HG03342 (cell line): ENCODE results near the gene ZMPSTE24.
"Not testable (repeated sequence)": the region's sequence is repeated elsewhere in the genome, so short reads cannot be mapped to it uniquely, and the experiment has no call there.

ENCODE experiments used
- ATAC-seq: cut with Tn5 transposase; IDR thresholded peaks from one replicate; pipeline ENCODE4 v1.9.1; 2021; ENCODE audit warnings: mild to moderate bottlenecking, moderate library complexity; ENCODE audit not compliant: unreplicated experiment

Gene ZMPSTE24

DNA sequence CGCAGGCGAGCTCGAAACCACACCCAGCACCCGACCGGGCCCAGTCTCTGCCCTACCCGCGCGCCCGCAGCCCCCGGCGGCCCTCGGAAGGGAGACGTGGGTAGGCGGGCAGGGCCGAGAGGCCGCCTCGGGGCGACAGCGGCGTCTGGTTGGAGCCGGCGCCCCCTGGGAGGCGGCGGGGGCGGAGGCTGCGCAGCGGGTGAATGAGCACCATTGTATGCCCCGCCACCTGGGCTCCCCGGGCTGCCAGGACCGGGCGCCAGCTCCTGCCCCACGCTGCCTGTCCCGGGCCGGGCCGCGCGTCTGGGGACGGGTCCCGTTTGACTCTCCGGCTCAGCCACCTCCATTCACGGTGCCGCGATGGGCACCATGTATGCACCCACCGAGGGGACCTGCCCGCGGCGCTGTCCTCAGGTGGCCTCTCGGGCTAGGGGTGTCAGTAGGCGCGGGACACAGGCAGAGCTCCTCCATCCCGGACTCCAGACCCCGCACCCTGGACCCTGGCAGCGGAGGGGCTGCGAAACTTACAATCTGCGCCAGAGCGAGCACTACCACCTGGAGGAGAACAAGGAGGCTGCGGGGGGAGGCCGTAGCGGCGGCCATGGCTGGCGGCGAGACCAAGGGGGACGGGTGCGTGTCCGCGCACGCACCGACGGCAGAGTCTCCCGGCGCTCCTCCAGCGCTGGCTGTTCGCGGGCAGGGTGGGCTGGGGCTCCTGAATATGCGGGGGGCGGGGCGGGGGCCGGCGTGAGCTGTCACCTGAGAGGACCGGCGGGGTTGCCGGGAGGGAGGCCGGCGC lies 58.8 kb downstream of the ZMPSTE24 start, which contains the start of gene COL9A2:
TSS of gene COL9A2 (minus strand) at position 692 of the 799 bp plus-strand sequence. CDS start at position 603, 89 bp downstream.
- ATAC-seq = no peak

DNA sequence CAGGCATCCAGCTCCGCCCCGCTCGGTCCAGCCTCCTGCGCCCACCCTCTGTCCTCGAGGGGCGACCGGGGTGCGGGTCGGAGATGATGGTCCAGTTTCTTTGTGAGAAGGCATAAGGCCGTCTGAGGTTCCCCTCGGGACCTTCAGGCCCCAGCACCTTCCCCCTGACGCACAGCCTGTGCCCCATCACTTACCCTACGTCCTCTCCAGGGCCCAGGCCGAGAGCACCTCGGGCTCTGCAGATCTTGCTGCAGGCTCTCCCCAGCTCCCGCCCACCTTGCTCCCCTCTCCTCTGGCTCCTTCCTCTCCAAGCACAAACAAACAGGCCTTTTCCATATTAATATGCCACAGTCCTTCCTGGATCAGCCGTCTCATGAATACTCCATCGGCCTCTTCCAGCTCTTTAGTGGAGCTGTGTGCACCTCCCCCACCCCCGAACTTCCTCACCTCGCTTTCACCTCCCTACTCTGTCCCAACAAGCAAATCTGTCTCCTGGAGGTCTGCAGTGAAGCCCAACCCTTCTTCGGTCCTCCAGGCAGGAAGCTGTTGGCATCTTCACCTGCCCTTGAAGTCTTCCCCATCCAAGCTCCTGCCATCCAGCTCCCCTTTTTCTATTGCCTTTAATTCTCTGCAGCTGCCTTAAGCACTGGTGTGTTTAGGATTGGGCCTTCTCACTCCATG lies 59.5 kb downstream of the ZMPSTE24 start:
- ATAC-seq = no peak

DNA sequence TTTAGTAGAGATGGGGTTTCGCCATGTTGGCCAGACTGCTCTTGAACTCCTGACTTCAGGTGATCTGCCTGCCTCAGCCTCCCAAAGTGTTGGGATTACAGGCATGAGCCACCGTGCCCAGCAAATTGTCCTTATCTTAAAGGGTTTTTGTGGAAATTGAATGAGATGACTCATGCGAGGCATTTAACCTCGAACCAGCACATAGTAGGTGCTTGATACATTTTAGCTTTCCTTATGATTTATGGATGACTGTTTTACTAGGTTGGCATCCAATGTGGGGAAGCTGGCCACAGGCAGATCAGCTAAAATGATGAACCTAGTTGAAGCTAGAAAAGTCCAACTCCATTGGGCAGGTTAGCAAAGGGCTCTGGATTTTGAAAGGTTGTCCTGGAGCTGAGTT lies 60.4 kb downstream of the ZMPSTE24 start:
- no peak for ATAC-seq

DNA sequence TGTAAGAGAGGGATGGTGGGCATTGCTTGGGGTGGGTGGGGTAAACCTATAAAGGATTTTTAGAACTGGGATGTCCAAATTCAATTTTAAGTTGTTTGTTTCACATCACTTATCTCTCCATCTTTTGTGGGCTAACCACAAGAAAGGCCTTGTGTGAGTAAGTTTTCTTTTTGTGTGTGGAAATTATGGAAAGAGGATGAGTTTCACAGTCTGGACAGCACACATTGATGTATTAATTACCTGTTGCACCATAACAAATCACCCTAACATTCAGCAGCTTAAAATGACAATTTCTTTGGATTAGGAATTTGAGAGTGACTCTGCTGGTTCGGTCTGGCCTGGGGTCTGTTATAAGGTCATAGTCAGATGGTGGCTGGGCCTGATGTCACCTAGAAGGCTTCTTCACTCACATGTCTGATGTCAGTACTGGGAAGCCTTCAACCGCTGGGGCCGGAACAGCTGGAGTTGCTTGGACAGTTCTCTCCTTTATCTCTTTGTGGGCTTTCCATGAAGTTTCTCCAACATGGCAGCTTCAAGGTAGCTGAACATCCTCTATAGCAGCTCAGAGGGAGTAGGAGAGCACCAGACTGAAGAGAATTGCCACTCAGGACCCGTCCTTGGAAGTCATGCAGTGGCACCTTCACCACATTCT lies 61.1 kb downstream of the ZMPSTE24 start:
- ATAC-seq = no peak

DNA sequence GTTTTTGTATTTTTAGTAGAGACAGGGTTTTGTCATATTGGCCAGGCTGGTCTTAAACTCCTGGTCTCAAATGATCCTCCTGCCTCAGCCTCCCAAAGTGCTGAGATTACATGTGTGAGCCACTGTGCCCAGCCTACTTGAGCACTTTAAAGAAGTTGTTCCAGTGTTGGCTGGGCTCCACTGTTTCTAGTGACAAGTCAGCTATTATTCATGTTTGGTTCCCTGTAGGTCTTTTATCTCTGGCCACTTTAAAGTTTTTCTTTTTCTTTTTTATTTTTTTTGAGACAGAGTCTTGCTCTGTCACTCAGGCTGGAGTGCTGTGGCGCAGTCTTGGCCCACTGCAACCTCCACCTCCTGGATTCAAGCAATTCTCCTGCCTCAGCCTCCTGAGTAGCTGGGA lies 73.4 kb downstream of the ZMPSTE24 start:
- ATAC-seq = not testable (repeated sequence)

DNA sequence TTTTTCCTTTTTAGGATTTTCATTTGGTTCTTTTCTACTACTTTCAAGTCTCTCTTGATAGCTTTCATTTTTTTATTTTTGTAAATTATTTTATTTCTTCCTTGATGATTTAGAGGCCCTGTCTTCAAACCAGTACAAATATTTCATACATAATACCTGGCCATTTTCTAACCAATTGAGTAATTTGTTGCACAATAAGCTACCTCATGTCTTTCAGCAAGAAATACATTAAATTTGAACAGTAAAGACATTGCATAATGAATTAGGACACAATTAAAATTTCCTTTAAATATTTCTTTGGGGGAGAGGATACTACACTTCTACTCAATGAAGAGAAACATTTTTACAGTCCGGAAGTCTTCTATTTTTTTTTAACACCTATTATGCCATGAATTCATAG lies 74.7 kb downstream of the ZMPSTE24 start:
- ATAC-seq = no peak

DNA sequence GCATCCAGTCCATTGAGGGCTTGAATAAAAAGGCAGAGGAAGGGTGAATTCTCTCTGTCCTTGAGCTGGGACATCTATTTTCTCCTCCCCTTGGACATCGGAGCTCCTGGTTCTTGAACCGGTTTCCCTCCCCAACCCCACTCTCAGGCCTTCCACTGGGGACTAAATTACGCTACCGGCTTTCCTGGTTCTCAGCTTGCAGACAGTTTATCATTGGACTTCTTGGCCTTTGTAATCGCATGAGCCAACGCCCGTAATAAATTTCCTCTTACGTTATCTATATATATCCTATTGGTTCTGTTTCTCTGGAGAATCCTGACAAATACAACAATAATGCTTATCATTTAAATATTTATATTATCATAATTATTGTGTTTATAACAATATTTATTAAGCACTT lies 79.4 kb downstream of the ZMPSTE24 start:
- no peak for ATAC-seq

DNA sequence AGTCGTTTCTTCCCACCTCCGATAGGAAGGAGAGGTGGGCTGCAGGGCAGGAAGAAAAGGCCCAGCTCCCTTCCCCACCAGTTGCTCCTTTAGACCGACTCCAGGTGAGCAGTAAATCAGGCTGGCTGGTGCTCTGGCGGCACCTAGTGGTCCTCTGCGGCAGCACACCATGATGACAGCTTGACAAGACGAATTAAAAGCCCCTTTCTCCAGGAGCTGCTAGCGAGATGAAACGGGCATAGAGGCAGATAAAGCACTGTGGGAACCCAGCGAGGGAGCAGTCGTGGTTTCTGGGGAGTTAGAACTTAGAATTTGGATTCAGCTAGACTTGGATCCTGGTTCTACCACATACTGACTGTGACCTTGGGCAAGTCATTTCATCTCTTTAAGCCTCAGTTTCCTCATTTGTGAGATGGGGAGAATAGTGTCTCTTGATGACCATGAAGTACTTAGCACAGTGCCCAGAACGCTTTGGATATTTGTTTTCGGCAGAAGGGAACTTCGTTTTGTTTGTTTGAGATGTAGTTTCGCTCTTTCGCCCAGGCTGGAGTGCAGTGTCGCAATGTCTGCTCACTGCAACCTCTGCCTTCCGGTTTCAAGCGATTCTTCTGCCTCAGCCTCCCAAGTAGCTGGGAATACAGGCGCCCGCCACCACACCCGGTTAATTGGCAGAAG lies 80.8 kb downstream of the ZMPSTE24 start:
- ATAC-seq = no peak

DNA sequence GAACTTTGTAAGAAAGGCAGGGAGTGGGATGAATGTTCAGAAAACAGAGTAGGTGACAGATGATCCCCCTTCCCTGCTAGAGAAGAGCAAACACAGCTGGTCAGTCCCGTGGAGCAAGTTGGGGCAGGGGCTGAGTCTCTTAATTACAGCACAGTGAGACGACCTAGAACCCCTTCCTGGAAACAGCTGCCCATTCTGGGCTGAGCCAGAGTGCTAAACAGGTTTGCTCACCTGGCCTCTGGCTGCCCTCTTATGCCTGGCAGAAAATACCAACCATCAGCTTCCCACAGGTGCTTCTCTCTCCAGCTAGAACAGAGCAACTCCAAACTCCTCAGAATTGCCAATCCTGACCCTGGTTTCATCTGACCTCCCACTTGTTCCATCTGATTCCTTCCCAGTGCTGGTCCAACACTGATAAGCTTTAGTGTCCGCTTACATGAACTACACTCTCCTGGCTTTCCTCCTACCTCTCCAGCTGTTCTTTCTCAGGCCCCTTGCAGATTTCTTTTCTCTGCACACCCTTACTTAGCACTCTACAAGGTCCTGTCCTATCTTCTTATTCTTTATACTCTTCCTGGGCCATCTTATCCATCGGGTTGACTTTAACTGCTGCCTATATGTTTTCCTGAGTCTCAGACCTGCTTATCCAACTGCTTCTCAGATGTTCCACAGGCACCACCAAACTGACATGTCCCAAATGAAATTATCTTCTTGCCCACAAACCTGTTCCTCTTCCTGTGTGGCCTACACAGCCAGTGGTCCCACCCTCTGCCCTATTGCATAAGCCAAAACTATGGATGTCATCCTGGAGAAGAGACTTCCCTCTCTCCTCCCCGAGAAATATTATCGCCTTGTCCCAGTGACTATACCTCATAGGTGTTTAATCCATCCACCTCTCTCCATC lies 81.6 kb downstream of the ZMPSTE24 start:
- no peak for ATAC-seq

DNA sequence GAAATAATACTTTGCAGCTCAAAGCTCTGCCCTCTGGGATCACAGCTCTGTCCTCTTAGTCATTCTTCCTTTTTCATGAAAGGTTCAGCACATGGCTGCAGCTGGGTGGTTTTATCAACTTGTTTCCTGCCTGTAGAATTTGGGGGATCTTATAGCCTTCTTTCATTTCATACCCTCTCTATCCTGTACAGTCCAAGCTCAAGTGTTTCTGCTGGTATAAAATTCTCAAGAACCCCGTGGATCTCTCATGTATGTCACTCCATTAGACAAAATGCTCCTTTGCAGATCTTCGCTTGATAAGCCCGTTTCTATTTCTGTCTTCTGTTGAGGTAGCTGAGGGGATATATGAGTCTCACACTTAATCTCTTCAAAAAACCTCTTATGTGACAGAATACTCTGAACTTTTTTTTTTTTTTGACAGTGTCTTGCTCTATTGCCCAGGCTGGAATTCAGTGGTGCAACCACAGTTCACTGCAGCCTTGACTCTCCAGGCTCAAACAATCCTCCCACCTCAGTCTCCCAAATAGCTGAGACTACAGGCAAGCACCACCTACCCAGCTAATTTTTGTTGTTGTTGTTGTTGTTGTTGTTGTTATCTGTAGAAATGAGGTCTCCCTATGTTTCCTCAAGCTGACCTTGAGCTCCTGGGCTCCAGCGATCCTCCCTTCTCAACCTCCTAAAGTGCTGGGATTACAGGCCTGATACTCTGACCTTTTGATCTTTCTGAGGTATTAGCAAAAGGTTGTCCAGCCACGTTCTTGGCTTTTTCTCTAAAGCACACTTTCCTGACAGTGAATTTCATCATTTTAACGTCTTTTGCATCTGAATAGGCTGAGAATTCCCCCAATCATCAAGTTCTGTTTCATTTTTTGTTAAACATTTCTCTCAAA lies 83.7 kb downstream of the ZMPSTE24 start:
- ATAC-seq = no peak

DNA sequence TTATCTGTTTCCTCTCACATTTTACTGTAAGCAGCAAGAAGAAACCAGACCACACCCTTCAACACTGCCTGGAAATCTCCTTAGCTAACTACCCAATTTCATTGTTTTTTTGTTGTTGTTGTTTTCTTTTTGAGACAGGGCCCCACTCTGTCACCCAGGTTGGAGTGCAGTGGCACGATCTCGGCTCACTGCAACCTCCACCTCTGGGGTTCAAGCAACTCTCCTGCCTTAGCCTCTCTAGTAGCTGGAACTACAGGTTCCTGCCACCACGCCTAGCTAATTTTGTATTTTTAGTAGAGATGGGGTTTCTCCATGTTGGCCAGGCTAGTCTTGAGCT lies 84.3 kb downstream of the ZMPSTE24 start:
- not testable (repeated sequence) for ATAC-seq
